RPMI7951 (cell line): Measurements from ENCODE around the gene PLXNA2. TPM values are rescaled to one million over a fixed set of nuclear protein-coding genes. Genes with fewer than 3 reads are reported as not detected.

Experiments
- DNase-seq: peaks from one replicate; pipeline ENCODE4 v3.0.0-alpha.2; 2012; ENCODE audit warnings: low read depth
- total RNA-seq: library from RNA; depleted of rRNA; stranded (reverse); fragments of >200 nt; shearing (Covaris generic); gene quantifications from 2 replicates; pipeline ENCODE4 v1.2.3, GENCODE V29; 2014

The PLXNA2 gene
- total RNA-seq, 1 experiment from 2014 or later: 9.4 TPM

GRCh38 chr1:208203848-208204609 lies 40.2 kb downstream of the PLXNA2 start:
- peak; percentile 55 for DNase-seq

DNA sequence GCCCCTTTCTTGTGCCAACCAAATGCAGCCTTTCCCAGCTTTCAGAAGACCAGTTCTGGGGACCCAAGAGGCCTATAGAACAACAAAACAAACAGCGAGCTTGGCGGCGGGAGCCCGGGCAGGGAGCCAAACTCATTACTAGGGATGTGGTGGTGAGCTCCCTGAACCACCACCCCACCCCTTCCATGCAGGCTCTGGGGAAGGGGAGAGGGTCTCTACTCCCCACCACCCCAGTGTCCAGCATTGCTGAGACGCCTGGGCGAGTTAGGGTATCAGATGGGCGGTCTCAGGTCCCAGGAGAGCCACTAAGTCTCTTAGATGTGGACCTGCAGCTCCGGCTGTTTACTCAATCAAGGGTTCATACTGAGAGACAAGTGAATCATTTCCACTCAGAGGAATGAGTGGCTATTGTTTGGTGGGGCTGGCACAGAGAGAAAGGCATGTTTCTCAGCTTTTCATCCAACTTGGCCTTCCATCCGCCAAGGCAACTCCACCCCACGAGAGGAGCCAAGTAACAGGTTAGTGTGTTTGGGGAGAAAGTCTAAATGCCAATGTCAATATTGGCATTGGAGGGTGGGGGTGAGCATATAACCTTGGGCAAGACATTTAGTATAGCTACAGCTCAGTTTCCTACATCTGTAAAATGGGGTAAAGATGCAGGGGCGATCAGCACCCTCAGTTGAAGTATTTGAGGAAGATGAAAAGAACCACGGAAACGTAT lies 40.9 kb downstream of the PLXNA2 start:
- DNase-seq: peak; percentile 81

DNA sequence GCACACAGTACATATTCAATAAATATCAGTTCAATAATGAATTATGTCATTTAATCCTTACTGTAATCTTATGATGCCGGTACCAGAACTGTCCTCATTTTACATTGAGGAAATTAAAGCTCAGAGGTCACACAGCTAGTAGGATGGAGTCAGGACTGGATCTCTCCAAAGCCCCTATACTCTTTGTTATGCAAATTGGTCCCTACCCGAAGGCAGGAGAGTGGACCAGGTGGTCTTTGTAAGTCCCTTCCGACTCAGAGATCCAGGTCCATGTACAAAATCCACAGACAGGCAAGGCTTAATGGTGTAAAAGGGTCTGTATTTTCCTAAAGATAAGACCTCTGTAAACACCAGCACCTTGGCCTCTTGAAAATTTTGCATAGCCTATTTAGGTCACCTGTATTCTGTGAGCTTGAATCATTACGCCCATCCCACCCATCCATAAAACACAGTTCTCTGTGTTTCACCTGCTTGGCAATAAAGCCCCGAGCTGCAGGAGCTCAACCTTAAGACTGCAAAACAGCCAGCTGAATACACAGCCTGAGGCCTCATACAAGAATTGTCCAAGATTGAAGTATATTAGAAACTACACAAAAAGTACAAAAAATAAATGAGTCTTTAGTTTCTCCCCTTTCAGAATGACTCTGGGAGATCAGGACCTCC lies 41.7 kb downstream of the PLXNA2 start:
- DNase-seq: no peak

- DNase-seq: peak; percentile 99
Measured at GRCh38 chr1:208201229-208201628, 43.0 kb downstream of the PLXNA2 start.

DNA sequence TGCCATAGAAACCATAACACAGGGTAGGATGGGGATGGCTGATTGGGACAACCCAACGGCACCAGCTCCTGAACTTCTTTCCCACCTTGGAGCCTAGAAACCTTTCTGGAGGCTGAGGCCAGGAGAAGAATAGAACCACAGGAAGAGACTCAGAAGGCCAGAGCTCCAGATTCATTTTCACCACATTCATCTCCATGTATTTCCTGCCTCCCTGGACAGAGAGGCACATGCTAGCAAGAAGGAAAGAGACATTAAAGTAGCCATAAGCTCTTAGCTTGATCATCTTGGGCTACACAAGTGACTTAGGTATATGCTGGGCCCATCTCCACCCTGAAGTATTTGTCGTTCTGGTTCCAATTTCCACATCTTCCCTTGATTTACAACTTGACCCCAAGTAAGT lies 44.1 kb downstream of the PLXNA2 start:
- DNase-seq: no peak

GRCh38 chr1:208198236-208198635 lies 45.9 kb downstream of the PLXNA2 start:
- DNase-seq: no peak

- no peak for DNase-seq
Measured at GRCh38 chr1:208194944-208195343, 49.2 kb downstream of the PLXNA2 start.

GRCh38 chr1:208192995-208193394 lies 51.2 kb downstream of the PLXNA2 start:
- DNase-seq: no peak

DNA sequence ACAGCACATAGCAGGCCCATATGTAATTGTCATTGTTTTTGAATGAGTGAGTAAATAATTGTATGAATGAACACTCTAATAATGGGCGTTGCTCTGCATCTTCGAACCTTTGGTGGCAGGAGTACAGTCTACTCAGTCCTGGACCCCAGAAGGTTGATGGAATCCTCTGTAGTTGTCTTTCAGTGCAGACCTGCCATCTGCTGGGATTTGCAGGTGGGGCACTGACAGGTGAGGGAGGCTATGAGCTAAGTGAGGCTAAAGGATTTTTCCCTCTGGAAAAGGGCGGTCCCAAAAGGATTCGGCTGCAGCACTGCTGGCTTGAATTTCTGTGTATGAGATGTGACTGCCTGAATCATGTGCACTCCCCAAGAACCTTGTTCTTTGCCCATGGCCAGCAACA lies 53.4 kb downstream of the PLXNA2 start:
- DNase-seq: no peak

GRCh38 chr1:208189716-208190115 lies 54.5 kb downstream of the PLXNA2 start:
- DNase-seq: peak; percentile 49

- DNase-seq: peak; percentile 90
Measured at GRCh38 chr1:208189183-208189582, 55.0 kb downstream of the PLXNA2 start.

DNA sequence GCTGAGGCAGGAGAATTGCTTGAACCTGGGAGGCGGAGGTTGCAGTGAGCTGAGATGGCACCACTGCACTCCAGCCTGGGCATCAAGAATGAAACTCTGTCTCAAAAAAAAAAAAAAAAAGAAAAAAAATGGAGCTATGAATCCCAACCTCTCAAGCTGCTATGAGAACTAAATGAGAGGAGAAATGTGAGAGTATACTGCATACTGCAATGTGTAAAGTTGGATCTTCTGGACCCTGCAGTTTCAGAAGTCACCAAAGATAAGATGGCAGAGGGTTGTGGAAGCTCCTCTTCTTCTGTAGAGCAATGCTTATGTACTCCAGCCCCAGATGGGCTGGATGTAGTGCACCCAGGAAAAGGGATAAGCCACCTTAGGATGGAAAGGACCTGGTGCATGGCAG lies 55.6 kb downstream of the PLXNA2 start:
- no peak for DNase-seq

- DNase-seq: no peak
Measured at GRCh38 chr1:208187499-208188041, 56.6 kb downstream of the PLXNA2 start.

DNA sequence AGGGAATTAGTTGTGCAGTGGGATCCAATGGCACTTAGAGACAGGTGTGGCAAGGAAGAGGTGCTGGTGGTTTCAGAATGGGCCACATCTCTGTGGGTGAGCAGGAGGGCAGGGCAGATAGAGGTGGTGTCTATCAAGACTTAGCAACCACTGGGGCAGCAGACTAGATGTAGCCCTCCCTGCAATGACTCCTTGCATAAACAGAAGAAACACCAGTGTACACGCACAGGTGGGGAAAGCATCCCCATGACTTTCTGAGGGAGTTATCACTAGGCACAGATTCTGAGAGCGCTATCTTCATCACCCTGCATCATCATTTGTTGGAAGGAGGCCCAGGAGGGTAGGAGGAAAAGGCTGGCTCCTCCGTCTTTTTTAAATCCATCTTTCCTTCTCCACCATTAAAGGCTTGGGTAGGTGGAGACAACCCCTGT lies 58.4 kb downstream of the PLXNA2 start:
- DNase-seq: peak; percentile 25

DNA sequence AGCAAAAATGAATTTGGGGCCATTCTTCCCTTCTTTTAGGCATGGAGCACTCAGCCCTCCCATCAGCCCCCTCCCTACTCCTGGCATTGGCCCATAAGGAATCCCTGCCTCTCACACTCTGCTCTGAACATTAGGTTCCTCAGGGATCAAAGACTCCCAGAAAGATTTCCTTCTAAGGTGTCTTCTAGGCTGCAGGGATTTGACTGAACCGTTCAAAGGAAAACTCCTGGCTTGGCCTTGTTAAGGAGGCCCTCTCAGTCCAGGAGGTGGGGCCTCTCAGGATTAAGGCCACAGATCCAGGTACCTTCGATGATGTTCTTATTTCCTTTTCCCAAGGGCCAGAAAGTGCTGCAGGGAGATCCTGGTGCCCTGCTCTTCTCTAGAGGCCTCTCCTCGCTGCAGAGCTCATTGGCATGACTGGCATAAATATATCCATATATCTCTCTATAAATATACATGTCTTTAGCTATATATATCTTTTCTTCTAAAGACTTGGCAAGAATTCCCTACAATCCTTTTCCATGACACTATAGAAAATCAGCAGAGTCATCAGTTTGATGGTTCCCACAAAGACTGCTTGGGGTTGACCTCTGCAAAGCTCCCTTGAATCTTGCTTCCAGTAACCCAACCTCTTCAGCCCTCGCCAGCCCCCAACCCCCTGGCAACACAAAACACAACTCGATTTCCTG lies 59.1 kb downstream of the PLXNA2 start:
- DNase-seq: peak; percentile 53

DNA sequence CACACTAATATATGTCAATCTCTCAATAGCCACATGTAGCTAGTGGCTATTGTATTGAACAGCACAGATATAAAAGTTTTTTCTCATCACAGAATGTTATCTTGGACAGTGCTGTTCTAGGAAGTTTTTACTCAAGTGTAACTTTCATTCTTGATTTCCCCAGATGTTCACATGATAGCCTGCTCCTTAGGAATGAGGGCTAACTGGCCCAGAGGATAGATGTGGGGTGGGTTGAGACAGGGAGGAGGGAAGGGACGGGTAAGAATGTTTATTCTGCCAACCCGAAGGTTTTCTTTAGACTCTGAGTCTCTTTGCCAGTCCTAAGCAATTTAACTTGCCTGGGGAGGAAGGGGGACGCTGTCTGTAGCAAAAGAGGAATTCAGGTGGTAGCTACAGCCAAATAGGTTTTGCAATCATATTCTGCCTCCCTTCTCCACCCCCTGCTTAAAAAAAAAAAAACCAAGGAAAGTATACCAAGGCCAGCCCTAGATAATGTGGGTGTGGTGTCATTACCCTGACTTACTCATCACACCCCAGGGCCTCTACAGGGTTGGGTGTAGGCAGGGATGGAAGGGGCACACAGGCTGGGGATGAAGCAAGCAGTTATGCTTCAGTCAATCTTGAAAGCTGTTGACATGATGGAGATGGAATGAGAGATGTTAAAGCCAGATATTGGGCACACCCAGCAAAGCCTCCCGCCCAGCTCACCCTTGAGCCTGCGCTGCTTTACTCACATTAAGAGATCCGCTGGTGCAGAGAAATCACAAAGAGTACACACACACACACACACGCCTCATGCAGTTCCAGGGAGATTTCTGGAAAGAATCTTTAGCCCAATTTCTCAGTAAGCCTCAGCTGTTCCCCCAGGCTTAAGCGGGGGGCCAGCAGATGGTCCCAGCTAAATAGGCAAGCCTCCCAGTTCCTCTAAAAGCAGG lies 59.9 kb downstream of the PLXNA2 start:
- DNase-seq: peak; percentile 99

GRCh38 chr1:208182880-208183645 lies 61.1 kb downstream of the PLXNA2 start:
- DNase-seq: no peak

GRCh38 chr1:208181364-208181763 lies 62.8 kb downstream of the PLXNA2 start:
- DNase-seq: no peak

DNA sequence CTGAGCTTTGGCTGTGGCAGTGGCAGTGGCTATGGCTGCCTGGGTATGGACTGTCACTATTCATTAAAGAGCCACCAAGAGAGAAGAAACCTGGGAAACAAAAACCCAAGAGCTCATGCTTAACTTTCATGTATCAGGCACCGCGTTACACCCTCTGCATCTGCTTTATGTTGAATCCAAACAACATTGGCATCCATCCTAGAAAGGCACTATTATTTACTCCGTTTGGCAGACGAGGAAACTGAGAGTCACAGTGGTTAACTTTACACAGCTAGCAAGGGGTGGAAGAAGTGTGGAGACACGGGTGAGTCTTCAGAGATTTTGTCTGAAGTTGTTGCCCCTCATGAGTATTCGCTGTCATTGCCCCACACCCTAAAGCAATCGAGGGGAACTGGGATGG lies 63.8 kb downstream of the PLXNA2 start:
- no peak for DNase-seq

DNA sequence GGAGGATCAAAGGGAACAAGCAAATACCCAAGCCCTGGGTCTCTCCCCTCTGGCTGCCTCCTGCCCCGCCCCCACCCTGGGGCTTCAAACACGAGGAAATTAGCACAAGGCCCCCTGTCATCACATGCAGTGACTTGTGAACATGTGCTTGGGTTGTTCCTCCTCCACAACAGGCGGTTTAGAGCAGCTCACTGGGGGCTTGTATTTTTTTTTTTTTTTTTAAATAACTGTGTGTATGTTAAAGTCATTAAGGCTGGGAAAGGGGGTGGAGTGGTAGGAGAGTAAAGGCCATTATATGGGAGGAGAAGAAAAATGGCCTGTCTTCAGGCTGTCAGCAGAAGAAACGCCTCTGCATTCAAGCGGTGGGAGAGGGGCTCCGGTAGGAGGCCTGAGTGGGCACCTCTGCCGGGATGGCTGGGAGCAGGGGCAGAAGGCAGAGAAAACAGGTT lies 64.2 kb downstream of the PLXNA2 start:
- DNase-seq: no peak
